GM21786 (cell line): Measurements from ENCODE around the gene ANTKMT.
"Not testable (repeated sequence)": the region's sequence is repeated elsewhere in the genome, so short reads cannot be mapped to it uniquely, and the experiment has no call there.

Experiments
- ATAC-seq: cut with Tn5 transposase; IDR thresholded peaks from one replicate; pipeline ENCODE4 v1.9.1; 2021; ENCODE audit not compliant: unreplicated experiment

ANTKMT gene

GRCh38 chr16:712740-713250 is 8.2 kb upstream of the ANTKMT start:
- not testable (repeated sequence) for ATAC-seq

- ATAC-seq = no peak
Observed at GRCh38 chr16:714079-714478, 6.9 kb upstream of the ANTKMT start.

GRCh38 chr16:714558-715476 is 6.1 kb upstream of the ANTKMT start, which contains the start of gene METRN:
Gene METRN, plus strand, starts transcription at chr16:715118. Its CDS starts 172 bp downstream, at chr16:715290.
- ATAC-seq = peak; percentile 67

- no peak for ATAC-seq
Observed at GRCh38 chr16:715477-716199, 5.3 kb upstream of the ANTKMT start.

GRCh38 chr16:716200-716568 is 4.8 kb upstream of the ANTKMT start:
- ATAC-seq = no peak

GRCh38 chr16:716768-717325 is 4.1 kb upstream of the ANTKMT start:
- ATAC-seq = no peak

GRCh38 chr16:717450-718245 is 3.3 kb upstream of the ANTKMT start:
- ATAC-seq = no peak

GRCh38 chr16:718389-718788 is 2.6 kb upstream of the ANTKMT start:
- no peak for ATAC-seq

- no peak for ATAC-seq
Observed at GRCh38 chr16:718922-719321, 2.0 kb upstream of the ANTKMT start.

GRCh38 chr16:719815-720446 is 1.0 kb upstream of the ANTKMT start:
- ATAC-seq = no peak

GRCh38 chr16:720447-720989 is 428 bp upstream of the ANTKMT start:
- ATAC-seq = no peak

GRCh38 chr16:721765-722540 is 1.0 kb downstream of the ANTKMT start:
- ATAC-seq = no peak

GRCh38 chr16:722835-723633 is 2.1 kb downstream of the ANTKMT start:
- ATAC-seq = no peak

GRCh38 chr16:723695-724094 is 2.7 kb downstream of the ANTKMT start:
- ATAC-seq = no peak

GRCh38 chr16:724188-725040 is 3.5 kb downstream of the ANTKMT start:
- no peak for ATAC-seq

GRCh38 chr16:725041-725376 is 4.1 kb downstream of the ANTKMT start:
- ATAC-seq = no peak

- no peak for ATAC-seq
Observed at GRCh38 chr16:725463-726187, 4.7 kb downstream of the ANTKMT start.
